ENCODE measurements around the gene GMCL1.
"Not testable (repeated sequence)": the region's sequence is repeated elsewhere in the genome, so short reads cannot be mapped to it uniquely, and the experiment has no call there.

GMCL1 gene

GRCh38 chr2:69829256-69830044 is at the start of gene GMCL1:
Gene GMCL1, plus strand, starts transcription at chr2:69829660. Its CDS starts 233 bp downstream, at chr2:69829893.
- peak; percentile 99 for DNase-seq

GRCh38 chr2:69780921-69781320 is 48.5 kb upstream of the GMCL1 start:
- DNase-seq: no peak

GRCh38 chr2:69781321-69782248 is 47.9 kb upstream of the GMCL1 start:
- DNase-seq: no peak

DNA sequence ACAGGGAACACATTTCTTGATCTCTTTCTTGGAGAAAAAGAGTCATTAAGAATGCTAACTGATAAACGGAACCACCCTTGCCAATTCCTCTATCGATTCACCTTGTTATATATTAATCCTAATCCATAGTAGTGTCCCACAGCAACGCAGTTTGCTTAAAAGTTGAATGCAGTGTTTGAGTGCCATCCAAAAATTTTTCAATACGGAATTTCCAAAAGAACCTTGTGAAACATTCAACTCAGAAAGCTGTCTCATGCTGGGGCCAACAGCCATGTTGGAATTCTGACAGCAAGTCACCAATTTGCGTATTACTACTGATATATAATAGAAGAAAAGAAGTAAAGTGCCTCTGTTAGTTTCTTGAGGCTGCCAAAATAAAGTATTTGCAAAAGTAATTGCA is 45.2 kb upstream of the GMCL1 start:
- no peak for DNase-seq

DNA sequence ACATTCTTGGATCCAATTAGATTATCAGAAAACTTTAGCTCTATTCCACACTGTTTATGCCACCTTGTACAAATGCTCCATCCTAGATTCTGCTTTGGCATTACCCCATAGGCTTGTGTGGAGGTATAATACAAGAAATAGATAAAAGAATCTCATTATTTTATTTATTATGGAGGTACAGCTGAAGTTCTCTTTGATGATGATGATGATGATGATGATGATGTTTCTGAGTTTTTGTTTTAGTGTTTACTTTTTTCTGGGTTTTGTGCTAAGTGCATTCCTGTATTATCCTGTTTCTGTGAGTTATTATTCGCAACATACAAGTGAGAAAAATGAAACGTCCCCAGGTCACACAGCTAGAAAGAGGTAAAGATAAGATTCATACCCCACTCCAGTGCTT is 44.1 kb upstream of the GMCL1 start:
- DNase-seq: no peak

GRCh38 chr2:69786052-69786560 is 43.4 kb upstream of the GMCL1 start:
- DNase-seq: no peak

DNA sequence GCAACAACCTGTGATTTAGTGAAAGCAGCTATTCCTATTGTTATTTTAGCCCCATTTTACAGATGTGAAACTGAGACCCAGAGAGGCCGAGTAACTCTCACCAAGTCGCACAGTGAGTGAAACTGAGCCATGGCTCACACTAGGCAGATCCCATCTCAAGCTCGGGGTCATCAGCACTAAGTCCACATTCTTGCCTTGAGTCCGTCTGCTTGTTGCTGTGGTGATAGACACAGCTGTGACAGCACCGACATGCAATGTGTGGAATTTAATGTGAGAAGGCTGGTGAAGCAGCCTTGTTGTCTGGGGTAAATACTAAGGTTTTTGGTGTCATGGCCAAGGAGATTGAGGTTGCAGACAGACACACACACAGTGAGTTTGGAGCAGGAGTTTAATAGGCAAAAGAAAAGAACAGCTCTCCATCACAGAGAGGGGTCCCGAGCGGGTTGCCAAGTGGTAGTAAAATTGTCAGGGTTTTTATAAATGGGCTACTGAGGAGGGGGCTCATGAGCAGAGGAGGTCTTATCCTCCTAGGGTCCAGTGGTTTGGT is 40.2 kb upstream of the GMCL1 start:
- no peak for DNase-seq

DNA sequence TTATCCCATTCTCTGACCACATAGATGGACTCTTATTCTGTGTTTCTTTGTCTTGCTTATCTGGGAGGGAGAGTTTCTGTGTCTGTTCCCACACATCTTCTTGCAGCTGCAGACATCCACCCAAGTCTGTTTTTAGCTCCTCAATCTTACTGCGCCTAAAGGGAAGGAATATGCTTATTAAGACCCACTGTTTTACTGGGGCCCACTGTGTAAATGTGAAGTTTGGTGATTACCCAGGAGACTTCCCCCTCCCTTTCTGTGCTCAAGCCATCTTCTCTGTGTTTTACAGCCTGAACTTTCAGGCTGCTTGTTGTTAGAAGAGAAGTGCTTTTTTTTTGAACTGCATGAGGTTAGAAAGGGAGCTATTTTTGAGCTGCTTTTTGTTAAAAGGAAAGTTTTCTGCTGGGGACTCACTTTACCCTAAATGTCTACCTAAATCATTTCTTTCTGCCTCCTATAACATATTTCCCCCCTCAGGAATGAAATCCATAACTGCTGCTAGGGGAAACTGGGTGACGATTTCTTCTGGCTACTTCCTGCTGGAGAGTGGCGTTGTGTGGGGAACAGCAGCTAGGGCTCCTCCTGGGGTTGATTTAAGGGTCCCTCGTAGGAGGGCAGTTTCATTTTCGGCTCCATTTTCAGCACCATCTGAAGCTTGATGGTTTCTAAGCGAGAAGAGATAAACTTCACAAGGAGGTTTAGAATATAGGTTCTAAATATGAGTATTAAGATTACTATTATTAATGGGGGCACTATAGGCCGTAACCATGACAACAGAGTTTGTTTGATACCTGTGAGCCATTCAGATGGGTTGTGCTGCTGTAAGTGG is 39.5 kb upstream of the GMCL1 start:
- no peak for DNase-seq

- no peak for DNase-seq
Observed at GRCh38 chr2:69790601-69790959, 38.9 kb upstream of the GMCL1 start.

DNA sequence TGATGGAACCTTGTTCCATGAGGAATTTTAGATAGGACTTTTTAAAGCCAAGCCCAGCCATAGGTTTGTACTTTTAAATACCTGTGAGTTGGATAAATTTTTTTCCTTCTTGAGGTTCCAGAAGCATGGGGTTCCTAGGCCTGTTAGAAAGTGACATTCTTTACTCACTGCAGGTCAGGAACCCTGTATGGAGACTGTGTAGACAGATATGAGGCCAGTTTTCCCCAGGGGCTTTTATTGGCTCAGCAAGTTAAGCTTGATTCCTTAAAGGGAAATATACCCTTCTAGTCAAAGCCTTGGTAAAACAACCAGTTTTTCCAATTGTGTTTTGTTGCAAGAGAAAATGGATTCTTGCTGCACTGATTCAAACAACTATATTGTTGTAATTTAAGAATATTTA is 38.4 kb upstream of the GMCL1 start:
- DNase-seq: no peak

DNA sequence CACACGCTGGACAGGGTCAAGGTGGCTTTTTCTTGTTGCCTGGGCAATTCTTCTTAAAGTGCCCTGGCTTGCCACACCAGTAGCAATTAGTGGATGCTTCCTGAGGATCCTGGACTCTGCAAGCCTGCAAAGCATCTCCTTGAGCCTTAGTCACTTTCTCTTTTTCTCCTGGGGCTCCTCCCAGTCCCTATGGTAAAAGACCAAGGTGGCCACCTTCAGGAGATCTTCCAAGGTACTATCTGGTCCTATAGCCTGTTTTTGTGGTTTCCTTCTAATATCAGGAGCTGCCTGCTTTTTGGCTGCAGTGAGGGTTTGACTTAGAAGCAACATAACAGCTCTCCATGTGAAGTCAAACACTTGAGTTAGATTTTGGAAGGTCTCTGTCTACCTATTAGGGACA is 33.3 kb upstream of the GMCL1 start:
- no peak for DNase-seq

DNA sequence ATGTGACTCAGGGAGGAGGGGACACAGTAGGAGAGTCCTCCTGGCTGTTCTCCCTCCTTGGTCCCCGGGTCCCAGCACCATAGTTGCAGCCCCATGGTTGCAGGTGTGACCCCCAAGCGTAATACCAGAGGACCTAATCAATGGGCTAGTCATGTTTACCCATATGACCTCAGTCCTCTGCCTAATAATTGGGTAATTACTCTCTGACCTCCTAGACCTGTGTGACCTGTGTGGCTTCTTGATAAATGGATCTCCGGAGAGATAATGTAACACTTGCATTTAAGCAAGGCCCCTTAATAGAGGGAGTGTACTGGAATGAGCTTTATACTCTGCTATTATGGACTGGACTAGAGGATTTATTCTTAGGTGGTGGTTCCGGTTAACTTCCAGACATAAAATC is 32.2 kb upstream of the GMCL1 start:
- DNase-seq: no peak

GRCh38 chr2:69797836-69798289 is 31.6 kb upstream of the GMCL1 start:
- DNase-seq: no peak

DNA sequence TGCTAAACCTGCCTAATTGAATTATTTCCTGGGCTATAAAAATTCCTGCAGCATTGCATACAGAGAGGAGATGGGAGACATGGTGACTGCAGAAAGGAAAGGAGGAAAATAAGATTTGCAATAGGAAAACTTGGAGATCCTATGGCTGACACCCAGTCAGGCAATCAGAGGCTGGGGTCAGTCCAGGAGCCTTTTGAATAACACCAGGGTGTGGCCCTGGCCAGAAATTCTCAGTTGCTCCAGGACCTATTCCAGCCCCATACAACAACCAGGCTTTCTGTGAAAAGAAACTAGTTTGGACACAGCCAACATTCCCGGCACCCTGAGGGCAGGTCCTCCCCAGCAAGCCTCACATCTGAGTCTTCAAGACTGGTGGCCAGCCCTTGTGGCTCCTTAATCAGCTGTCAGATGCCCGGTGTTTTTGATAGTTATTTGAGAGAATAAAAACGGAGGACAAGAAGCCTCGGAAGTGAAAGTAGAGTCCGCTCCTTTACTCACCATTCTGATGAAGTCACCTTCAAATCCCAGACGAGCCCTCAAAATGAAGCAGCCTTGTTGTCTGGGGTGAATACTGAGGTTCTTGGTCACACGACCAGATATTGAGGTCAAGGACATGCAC is 31.1 kb upstream of the GMCL1 start:
- DNase-seq: no peak

GRCh38 chr2:69798909-69799526 is 30.4 kb upstream of the GMCL1 start:
- no peak for DNase-seq

- no peak for DNase-seq
Observed at GRCh38 chr2:69801745-69802290, 27.6 kb upstream of the GMCL1 start.

DNA sequence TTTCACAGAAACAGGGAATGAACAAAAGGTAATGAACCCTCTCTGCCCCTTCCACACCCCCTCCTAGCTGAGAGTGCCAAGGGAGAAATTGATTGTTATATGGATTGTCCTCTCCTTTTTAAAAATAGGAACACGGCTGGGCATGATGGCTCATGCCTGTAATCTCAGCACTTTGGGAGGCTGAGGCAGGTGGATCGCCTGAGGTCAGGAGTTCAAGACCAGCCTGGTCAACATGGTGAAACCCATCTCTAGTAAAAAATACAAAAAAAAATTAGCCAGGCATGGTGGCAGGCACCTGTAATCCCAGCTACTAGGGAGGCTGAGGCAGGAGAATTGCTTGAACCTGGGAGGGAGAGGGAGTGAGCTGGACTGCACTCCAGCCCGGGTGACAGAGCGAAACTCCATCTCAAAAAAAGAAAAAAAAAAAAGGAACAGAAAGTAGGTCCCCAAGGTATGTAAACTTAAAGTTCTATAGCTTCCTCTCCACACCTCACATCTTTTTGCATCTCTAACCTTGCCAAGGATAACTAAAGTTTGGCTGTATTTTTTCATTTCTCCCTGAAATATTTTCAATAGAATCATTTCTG is 26.6 kb upstream of the GMCL1 start:
- DNase-seq: not testable (repeated sequence)

GRCh38 chr2:69804416-69804815 is 25.0 kb upstream of the GMCL1 start:
- no peak for DNase-seq

DNA sequence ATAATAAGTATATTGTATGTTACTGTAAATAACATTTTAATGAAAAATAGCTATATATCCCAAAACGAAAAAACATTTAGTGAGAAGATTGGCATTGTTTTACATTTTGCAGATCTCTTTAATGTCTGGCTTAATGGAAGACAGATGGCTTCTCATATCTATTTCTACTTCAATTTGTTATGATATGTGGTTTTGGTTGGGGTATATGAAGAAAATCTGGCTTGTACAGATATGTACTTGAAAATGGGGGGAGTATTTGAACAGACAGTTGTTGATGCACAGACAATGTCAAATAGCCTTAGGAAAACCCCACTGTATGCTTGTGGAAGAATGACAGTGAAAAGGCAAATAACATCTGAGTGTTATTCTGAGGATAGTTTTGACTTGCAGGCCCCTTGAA is 23.6 kb upstream of the GMCL1 start:
- DNase-seq: no peak

- DNase-seq: no peak
Observed at GRCh38 chr2:69807821-69808540, 21.5 kb upstream of the GMCL1 start.

Data from stimulated activated CD4-positive, alpha-beta T cell treated with anti-CD3 and anti-CD28 coated beads, Interleukin-15, amount 100 ng/mL, for 24 hours (primary cell).